HG02610 (cell line): ENCODE data around the gene LAMB4.
A peak's percentile ranks its signal among the peaks of the same experiment; 100 is the strongest.

Experiments used
- ATAC-seq: cut with Tn5 transposase; IDR thresholded peaks from one replicate; pipeline ENCODE4 v1.9.1; 2021; ENCODE audit warnings: mild to moderate bottlenecking, moderate library complexity; ENCODE audit not compliant: unreplicated experiment

Gene LAMB4

DNA sequence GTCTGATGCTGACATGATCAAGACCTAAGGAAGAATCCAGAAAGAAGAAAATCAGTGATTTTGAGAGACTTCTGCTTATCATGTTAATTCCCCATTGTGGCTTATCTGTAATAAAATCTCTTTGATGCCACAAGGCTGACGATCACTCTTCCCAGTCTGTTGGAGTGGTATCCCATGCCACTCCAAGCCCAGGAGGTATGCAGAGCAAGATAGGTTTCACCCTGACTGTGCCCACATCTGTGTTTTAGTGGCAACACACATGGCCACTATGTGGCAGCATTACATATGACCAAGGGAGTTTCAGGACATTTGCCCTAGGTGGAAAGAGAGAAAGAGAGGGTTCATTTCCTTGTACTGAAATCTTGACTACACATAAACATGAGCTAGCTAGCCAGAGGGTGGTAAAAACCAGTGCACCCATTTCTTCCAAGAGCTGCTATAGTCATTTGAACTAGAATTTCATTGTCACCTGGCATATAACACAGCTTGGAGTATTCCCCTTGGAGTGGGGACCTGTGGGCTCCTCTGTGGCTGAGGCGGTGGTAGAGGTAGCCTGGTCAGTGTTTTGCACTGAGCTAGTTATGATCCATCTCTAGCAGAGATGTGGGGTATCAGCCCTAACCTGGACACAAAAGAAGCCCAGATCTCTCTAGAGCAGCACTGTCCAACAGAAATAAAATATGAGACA is 20.8 kb downstream of the LAMB4 start:
- no peak for ATAC-seq

DNA sequence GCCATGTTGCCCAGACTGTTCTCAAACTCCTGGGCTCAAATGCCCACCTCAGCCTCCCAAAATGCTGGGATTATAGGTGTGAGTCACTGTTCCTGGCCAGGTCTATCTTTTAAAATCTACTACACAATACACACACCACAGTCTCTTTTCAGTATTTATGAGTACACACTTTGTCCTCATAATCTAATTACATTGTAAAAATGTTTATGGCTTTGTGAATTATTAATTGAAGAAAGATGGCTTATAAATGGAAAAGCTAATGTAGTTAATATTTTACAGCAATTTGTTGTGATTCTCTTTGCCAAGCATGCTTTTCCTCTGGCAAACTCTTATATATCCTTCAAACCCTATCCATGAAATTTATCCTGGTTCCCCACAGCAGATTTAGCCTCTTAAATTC is 22.0 kb downstream of the LAMB4 start:
- no peak for ATAC-seq

DNA sequence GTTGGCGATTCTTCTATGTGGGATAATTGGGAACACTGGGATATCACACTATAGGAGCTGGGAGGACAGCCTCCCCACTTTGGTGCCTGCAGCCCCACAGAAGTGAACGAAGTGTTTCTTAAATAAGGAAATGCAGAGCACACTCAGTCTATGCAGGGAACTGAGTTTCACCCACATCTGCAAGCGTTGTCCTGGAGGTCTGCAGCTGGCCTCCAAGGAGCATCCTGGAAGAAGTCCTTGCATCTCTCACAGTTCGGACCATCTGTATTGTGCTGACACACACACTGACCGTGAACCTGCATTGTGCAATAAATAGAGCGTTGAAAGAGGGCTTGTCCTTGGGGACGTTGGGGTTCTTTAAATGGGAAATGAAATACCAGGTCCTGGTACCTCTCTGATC is 25.8 kb downstream of the LAMB4 start:
- ATAC-seq, result no peak

DNA sequence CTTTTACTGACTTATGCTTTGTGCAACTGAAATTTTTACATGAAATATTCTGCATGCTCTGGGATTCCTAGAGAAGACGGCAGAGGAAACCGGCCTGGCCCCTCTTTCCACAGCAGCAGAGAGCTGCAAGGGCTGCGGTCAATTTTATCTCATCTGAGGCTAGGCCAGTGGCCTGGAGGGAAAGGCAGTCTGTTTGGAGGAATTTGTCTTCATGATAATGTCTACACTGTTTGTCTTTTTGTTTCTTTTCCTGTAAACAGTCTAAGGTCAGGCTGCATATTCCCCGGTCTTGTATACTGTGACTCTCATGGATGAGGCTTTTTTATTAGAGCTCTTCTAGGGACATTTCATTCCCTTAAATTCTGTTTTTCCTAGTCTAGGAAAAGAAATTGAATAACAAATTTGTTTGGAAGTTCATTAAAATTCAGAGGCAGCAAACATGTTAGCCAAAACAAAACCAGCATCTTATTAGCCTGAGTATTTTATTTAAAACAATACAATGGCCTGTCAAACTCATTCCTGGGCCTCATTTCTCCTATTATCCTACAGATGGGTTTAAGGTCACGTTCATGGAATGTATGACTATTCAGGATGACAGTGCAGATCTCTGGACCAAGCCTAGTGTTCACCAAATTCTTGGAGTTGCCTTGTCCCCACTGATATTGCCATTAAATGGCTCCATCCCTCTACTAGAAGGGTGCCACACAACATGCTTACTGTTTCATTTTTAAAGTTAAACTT is 26.4 kb downstream of the LAMB4 start:
- ATAC-seq, result no peak

DNA sequence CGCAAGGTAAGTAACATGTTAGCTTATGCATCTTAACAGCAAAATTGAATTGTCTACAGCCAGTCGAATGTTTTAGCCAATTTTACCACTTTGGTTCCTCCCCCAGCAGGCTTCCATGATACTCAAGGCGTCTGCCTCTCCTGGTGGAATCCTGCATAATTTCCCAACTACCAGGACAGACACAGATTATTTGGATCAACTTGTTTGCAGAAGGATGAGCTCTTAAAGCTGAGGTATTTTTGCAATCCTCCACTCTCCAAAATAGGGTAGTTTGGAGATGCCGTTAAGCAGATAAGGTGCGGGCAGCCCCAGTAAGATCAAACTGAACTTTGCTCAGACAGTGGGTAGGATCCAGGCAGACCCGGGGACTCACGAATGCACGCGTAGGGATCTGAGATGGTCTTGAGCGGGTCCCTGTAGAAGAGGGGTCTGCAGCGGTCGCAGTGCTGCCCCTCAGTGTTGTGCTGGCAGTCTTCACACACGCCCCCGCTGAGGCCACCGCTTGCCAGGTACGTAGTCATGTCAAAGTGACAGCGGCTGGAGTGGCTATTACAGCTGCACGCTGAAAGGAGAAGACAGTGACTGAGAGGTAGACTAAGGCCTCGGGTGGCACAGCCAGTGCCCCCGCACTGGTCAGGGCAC is 27.4 kb downstream of the LAMB4 start:
- ATAC-seq, result no peak

DNA sequence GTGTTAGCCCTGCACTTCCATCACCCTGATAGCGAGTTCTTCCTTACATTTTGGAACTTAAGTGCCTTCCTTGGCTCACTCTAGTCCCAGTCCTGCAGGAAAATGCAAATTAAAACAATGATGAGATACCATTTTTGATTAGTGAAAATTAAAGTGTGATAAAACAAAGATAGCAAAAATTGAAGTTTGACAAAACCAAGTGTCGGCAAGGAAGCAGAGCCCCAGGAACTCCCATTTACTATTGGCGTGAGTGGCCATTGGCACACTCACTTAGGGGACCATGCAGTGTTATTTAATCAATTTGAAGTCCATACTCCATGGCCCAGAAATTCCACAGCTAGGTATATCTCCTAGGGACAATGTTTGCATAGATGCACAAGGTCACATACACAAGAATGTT is 28.4 kb downstream of the LAMB4 start:
- no peak for ATAC-seq

DNA sequence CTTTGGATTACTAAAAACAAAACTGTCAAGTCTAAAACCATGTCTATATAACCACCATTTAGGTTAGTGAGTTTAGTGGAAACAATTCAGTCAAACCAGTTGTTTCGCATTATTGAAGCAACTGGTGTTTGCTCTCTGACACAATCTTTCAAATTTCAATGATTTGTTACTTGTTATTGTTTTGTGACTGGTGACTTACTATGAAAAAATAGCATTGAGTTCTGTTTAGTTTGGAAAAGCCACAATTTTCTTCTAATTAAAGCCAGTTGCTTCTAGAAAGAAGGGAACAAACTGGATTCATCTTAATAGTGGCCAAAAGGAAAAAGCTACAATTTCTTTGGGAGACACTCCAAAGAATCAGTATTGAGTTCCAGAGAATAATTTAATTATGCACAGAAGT is 30.4 kb downstream of the LAMB4 start:
- no peak for ATAC-seq

- ATAC-seq, result no peak
Measured at GRCh38 chr7:108097703-108098102, 32.5 kb downstream of the LAMB4 start.

DNA sequence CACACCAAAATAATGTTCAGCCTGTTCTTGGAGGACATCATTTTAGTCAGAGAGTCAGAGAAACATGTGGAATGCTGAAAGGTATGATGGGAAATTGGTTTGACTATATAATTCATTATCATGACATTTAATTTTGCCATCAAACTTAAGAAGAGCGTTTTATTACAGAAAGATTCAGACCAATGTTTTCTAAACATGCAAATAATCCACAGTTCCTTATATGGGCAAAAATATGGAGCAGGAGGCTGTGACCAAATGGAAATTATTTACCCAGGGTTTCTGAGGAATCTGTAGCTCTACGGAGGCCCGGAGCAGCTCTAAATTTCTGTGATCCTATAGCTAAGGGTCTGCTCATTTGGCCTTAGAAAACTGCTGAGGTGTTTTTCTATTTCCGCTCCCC is 33.2 kb downstream of the LAMB4 start:
- ATAC-seq, result no peak

DNA sequence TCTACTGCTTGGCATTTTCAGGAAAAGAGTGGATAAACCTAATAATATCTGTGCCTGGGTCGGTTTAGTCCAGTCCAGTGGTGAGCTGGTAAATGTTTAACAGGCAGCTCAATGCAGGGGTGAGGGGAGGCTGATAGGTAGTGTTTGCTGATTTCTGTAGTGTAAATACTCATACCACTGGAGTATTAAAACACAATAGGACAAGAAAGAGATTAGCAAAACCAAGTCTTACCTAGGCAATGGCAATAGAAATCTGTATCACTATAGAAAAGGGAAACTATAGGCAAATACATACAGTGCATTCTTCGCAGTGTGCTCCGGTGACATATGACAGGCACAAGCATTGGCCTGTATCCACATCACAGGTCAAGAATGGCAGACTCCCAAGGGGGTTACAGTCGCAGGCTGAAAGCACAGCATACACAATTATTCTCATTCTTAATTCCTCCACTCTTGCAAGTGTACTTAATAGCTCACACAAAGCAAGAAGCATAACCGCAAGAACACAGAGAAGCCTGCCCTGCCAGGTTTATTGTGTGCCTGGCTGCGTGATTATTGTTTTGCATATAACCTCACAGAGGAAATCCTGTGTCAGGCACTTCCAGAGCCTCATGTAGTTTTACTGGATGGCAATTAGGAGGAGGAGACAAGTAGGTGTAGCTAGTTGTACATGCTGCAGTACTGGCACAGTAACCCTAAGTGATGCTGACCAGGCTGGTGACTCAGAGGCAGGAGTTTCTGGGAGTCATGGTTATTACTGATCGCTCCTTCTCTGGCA is 35.0 kb downstream of the LAMB4 start:
- peak; percentile 60 for ATAC-seq

GRCh38 chr7:108094346-108094745 is 35.8 kb downstream of the LAMB4 start:
- no peak for ATAC-seq

GRCh38 chr7:108093851-108094331 is 36.3 kb downstream of the LAMB4 start:
- ATAC-seq, result no peak

GRCh38 chr7:108093341-108093740 is 36.8 kb downstream of the LAMB4 start:
- ATAC-seq, result no peak

DNA sequence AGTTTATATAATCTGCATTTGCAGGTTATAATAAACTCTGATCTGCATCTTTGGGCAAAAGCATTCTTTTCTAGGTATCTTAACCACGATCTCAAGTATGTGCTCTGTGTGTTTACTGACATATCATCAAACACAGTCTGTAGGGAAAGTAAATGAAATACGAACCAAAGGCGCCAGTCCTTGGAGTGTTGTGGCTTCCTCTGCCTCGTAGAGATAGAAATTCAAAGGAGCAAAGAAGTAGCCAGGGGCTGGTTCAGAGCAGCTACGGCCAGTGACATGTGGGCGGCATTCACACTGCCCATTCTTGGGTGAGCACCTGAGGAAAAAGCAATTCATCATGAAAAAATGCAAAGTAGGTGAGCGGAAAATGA is 38.7 kb downstream of the LAMB4 start:
- ATAC-seq, result no peak

DNA sequence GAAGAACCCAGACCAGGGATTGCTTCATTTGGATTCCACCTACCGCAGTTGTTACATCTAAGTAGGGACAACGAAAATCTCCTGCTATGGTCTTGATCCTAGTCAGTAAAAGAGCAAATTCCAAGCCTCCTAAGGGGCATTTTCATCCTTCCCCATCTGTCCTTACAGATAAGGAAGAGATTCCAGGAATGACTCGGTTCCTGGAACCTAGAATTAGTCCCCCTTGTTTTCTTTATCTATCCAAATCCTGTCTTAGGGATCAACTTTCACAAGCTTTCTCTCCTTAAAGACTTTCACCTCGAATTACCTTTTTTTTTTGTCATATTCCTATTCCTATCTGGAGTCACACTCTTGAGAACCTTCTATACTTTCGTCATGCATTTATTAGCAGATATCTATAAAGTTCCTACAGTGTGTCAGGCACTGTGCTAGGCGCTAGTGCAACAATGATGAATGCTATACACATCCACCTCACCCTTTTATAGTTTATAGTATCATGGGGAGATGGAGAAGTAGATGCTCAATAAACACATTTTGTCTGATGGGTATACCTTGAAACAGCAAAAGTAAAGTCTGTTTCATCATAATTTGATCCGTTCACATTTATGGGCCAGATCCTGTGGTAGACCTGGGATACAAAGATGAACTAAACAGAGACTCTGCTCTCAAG is 39.2 kb downstream of the LAMB4 start:
- ATAC-seq, result no peak

DNA sequence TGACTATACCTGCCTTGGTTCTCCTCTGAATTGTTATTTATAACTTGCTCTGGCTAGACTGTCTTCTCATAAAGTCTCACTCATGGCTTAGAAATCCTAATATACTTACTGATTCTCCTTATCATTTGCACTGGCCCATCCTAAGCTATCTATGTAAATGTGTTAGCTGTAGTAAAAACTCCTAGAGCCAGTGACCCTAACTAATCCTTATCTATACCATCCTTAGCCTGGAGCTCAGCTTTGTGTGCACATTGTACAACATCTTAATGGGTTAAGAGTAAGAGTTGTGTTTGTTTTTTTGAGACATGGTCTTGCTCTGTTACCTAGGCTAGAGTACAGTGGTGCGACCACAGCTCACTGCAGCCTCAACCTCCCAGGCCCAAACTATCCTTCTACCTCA is 40.8 kb downstream of the LAMB4 start:
- ATAC-seq, result no peak

- ATAC-seq, result no peak
Measured at GRCh38 chr7:108088729-108089128, 41.4 kb downstream of the LAMB4 start.

DNA sequence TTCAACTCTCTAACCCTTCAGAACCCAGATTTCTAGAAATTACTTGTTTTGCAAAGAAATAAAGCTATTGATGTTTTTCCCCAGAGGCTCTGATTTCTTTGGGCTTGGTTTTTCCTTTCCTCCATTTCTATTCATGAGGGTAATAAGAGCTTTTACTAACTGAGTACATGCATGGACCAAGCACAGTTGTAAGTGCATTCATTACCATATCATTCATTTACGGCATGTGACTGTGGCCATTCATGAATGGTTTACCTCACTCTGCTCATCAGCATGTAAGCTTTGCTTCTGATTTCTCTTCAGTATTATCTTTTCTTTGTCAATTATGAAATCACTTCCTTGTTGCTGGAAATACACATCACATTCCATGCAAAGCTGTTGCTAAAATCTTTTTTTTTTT is 42.4 kb downstream of the LAMB4 start:
- ATAC-seq, result no peak

DNA sequence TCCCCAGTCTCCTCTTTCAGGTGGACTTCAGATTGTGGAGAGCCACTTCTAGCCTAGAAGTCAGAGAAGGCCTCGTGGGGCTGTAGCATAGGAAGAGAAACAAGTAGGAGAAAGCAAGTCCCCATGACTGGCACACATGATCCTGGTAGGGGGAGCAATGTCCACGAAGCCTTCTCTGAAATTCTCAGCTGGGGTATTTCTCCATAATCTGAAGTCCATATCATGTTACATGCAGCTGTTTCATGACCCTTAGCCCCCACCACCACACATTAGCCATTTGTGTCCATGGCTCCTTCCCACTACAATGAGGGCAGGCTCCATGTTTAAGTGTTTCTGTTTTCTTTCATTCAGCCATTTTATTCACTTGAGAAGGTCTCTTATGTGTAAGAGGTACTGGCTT is 43.2 kb downstream of the LAMB4 start:
- no peak for ATAC-seq

DNA sequence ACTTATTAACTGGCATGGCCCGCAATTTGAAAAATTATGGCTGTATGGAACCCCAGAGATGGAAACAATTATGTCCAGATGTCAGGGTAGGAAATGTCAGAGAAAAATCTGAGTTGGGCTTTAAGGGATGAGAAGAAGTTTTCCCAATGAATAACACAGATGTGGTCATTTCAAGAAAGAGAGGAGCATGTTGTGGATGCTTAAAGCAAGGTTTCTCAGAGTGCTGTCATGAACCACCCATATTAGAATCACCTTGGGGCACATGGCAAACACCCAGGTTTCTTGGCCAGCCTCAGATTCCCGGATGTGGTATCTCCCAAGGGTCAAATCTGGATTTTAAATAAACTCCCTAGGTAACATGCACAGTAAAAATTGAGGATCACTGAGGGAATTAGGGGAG is 43.6 kb downstream of the LAMB4 start:
- no peak for ATAC-seq

GRCh38 chr7:108083980-108084379 is 46.2 kb downstream of the LAMB4 start:
- no peak for ATAC-seq
